ENCODE results near the gene C4orf33.

GRCh38 chr4:129131343-129131742, 35.4 kb downstream of the C4orf33 start:
- TF ChIP-seq MAX (IDR thresholded peaks at IDR 0.05) (no peak), POLR2A (IDR thresholded peaks at IDR 0.05; ENCODE audit: borderline replicate concordance, extremely low read depth, insufficient read depth, insufficient read length) (no peak), ZFX (IDR thresholded peaks at IDR 0.05) (no peak), CTCF (IDR thresholded peaks at IDR 0.05 in 2 of 3, conservative IDR thresholded peaks at IDR 0.05 in 1 of 3; ENCODE audit: borderline replicate concordance in 1 of 3, insufficient read depth in 1 of 3, low read depth in 2 of 3, low read length in 2 of 3) (no peak), EZH2phosphoT487 (IDR thresholded peaks at IDR 0.05; ENCODE audit: borderline replicate concordance) (no peak), EZH2 (IDR thresholded peaks at IDR 0.05) (no peak), ZNF274 (IDR thresholded peaks at IDR 0.05; ENCODE audit: low read depth, low read length) (no peak), TCF7L2 (IDR thresholded peaks at IDR 0.05; ENCODE audit: borderline replicate concordance, extremely low read depth, insufficient read depth, insufficient read length) (no peak), YY1 (IDR thresholded peaks at IDR 0.05; ENCODE audit: extremely low read depth, insufficient replicate concordance, low read depth, low read length) (no peak), SP1 (IDR thresholded peaks at IDR 0.05; ENCODE audit: low read depth) (no peak)
